Fibroblast of pulmonary artery (primary cell): ENCODE measurements around the gene CEP78.
A peak's percentile ranks its signal among the peaks of the same experiment; 100 is the strongest.

Source experiments
- DNase-seq: peaks from one replicate; pipeline ENCODE4 v3.0.0-alpha.2; 2010; ENCODE audit warnings: low read depth
- H3K4me3 ChIP-seq: replicated peaks from 2 replicates; pipeline ENCODE4 v1.5.1; 2011; ENCODE audit warnings: low read depth, mild to moderate bottlenecking, control low read depth, low read length, moderate library complexity
- CTCF ChIP-seq: IDR thresholded peaks from 2 replicates; pipeline ENCODE4 v1.5.1; 2011; ENCODE audit warnings: mild to moderate bottlenecking, control low read depth, low read length, inconsistent platforms; ENCODE audit errors: missing control alignments

The CEP78 gene

GRCh38 chr9:78243130-78243529 is 7.3 kb downstream of the CEP78 start:
- no peak for TF ChIP-seq CTCF
- no peak for DNase-seq
- H3K4me3 ChIP-seq = no peak overlapping the region

- H3K4me3 ChIP-seq = no peak overlapping the region
- DNase-seq = no peak
- no peak for TF ChIP-seq CTCF
Measured at GRCh38 chr9:78245401-78245800, 9.5 kb downstream of the CEP78 start.

GRCh38 chr9:78248635-78249034 is 12.8 kb downstream of the CEP78 start:
- no peak for TF ChIP-seq CTCF

GRCh38 chr9:78249542-78249941 is 13.7 kb downstream of the CEP78 start:
- no peak for TF ChIP-seq CTCF
- no peak for DNase-seq
- H3K4me3 ChIP-seq = no peak overlapping the region

More at GRCh38 chr9:78248635-78249034, 12.8 kb downstream of the CEP78 start:
- no peak overlapping the region for H3K4me3 ChIP-seq
- no peak for DNase-seq

- H3K4me3 ChIP-seq = no peak overlapping the region
- DNase-seq = no peak
Measured at GRCh38 chr9:78252616-78253015, 16.7 kb downstream of the CEP78 start.

GRCh38 chr9:78253285-78253684 is 17.4 kb downstream of the CEP78 start:
- TF ChIP-seq CTCF = no peak
- no peak for DNase-seq
- no peak overlapping the region for H3K4me3 ChIP-seq

More at GRCh38 chr9:78252616-78253015, 16.7 kb downstream of the CEP78 start:
- TF ChIP-seq CTCF = no peak

- H3K4me3 ChIP-seq = no peak overlapping the region
- TF ChIP-seq CTCF = peak; percentile 58
- DNase-seq = peak; percentile 68
Measured at GRCh38 chr9:78261403-78262001, 25.6 kb downstream of the CEP78 start.
